Activated naive CD4-positive, alpha-beta T cell treated with anti-CD3 and anti-CD28 coated beads, Interleukin-2, amount 10 ng/mL, durations not matched to agents 7 days and 5 days (primary cell): ENCODE results near the gene FPR2.
"Not testable (repeated sequence)": the region's sequence is repeated elsewhere in the genome, so short reads cannot be mapped to it uniquely, and the experiment has no call there.

Source experiments
- CTCF ChIA-PET: fragments of 350-600 bp; sonication (Branson Sonifier 250); formaldehyde crosslinking; loops from one replicate; lab custom pipeline; 2021; ENCODE audit warnings: antibody characterized with exemption; lab: Charles Lee
- DNase-seq: peaks from one replicate; pipeline ENCODE4 v3.0.0-alpha.2; 2020
- H3K27ac Mint-ChIP-seq: one replicate; pipeline ENCODE4 v1.8.0; 2021; ENCODE audit warnings: mild to moderate bottlenecking, moderate library complexity, mixed read lengths
- H3K27me3 Mint-ChIP-seq: one replicate; pipeline ENCODE4 v1.8.0; 2021; ENCODE audit warnings: mild to moderate bottlenecking, mixed read lengths
- H3K36me3 Mint-ChIP-seq: one replicate; pipeline ENCODE4 v1.8.0; 2021; ENCODE audit warnings: mixed read lengths
- H3K4me1 Mint-ChIP-seq: one replicate; pipeline ENCODE4 v1.8.0; 2021; ENCODE audit warnings: mixed read lengths
- H3K4me3 Mint-ChIP-seq: one replicate; pipeline ENCODE4 v1.8.0; 2021; ENCODE audit warnings: mild to moderate bottlenecking, moderate library complexity, mixed read lengths
- H3K9me3 Mint-ChIP-seq: one replicate; pipeline ENCODE4 v1.8.0; 2021; ENCODE audit warnings: mixed read lengths

Gene FPR2

DNA sequence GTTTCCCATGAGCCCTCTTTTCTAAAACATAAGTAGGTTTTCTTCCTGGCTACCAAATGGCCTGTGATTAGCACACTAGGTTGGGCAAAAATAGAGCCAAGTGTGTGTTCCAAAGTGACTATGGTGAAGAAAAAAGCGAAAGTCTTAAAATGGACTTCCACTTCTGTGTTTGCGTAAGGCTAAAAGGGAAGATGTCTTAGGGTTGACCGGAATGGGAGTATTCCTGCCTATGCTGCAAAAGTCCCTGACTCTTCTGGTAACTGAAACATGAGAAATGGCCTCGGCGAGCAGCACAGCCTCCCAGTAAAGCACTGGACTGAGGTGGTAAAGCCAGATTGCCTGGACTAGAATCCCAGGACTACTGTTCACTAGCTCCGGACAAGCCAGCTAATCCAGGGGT, 6.9 kb upstream of the FPR2 start:
- Mint-ChIP-seq H3K4me1 (no peaks in the 10 kb centered on the region), H3K36me3 (no peaks in the 10 kb centered on the region), H3K4me3 (no peak overlapping the region), H3K9me3 (peaks cover 11% of the 10 kb centered on the region), H3K27ac (no peak overlapping the region), H3K27me3 (no peaks in the 10 kb centered on the region)
- CTCF ChIA-PET, result no interaction called here
- DNase-seq, result no peak

DNA sequence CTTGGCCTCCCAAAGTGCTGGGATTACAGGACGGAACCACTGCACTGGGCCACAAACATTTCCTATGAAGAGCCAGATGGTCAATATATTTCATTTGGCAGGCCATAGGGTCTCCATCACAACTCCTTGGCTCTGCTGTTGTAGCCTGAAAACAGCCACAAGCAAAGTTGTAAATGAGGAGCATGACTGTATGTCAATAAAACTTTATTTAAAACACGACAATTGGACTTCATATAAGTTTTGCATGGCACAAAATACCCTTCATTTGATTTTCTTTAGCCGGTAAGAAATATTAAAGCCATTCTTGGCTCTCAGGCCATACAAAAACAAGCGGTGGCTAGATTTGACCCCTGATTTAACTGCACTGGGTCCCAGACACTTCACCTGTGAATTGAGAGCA, 6.2 kb upstream of the FPR2 start:
- peaks cover 8% of the 10 kb centered on the region for H3K9me3 Mint-ChIP-seq
- CTCF ChIA-PET, result no interaction called here

DNA sequence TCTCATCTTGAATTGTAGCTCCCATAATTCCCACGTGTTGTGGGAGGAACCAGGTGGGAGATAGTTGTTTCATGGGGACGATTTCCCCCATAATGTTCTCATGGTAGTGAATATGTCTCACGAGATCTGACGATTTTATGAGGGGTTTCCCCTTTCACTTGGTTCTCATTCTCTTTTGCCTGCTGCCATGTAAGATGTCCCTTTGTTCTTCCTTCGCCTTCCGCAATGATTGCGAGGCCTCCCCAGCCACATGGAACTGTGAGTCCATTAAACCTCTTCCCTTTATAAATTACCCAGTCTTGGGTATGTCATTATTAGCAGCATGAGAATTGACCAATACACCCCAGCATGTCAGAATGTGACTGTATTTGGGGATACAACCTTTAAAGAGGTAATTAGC, 5.4 kb upstream of the FPR2 start:
- H3K4me3 Mint-ChIP-seq, result no peak overlapping the region
- no peaks in the 10 kb centered on the region for H3K36me3 Mint-ChIP-seq
- H3K27ac Mint-ChIP-seq, result no peak overlapping the region
- no peak for DNase-seq
- no peaks in the 10 kb centered on the region for H3K4me1 Mint-ChIP-seq
- H3K9me3 Mint-ChIP-seq, result peaks cover 8% of the 10 kb centered on the region
- H3K27me3 Mint-ChIP-seq, result no peaks in the 10 kb centered on the region
- CTCF ChIA-PET, result no interaction called here

More for the DNA sequence above, 6.2 kb upstream of the FPR2 start:
- Mint-ChIP-seq H3K36me3 (no peaks in the 10 kb centered on the region), H3K4me3 (no peak overlapping the region), H3K27ac (no peak overlapping the region), H3K4me1 (no peaks in the 10 kb centered on the region), H3K27me3 (no peaks in the 10 kb centered on the region)
- no peak for DNase-seq

DNA sequence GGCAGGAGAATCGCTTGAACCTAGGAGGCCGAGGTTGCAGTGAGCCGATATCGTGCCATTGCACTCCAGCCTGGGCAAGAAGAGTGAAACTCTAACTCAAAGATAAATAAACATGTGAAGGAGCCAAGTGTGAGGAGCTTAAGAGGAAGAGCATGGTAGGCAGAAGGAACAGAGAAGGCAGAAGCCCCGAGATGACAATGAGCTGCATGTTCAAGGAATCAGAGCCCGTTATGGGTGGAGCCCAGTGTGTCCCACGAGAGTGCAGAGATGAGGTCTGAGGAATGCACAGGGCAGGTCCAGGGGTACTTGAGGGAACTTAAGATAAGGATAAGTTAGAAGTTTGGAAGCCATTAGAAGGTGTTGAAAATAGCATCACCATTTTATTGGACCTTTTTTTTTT, 716 bp downstream of the FPR2 start:
- CTCF ChIA-PET, result no interaction called here
- Mint-ChIP-seq H3K4me1 (no peaks in the 10 kb centered on the region), H3K4me3 (no peak overlapping the region), H3K36me3 (no peaks in the 10 kb centered on the region), H3K27me3 (no peaks in the 10 kb centered on the region), H3K27ac (no peak overlapping the region), H3K9me3 (peaks cover 13% of the 10 kb centered on the region)
- no peak for DNase-seq

DNA sequence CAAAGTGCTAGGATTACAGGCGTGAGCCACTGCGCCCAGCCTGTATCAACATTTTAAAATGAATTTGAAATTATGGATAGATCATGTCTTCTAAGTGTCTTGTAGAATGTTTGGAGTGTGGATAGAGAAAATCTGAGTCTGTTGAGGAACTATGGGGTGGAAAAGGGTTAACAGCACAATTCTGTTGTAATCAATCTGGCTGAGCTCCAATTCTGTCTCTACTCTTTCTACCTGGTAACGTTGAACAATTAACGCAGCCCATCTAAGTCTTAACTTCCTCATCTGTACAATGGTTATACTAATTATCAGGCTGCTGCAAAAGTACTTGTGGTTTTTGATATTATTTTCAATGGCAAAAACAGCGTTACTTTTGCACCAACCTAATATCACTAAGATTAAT, 4.1 kb downstream of the FPR2 start:
- H3K27ac Mint-ChIP-seq, result no peak overlapping the region
- peaks cover 14% of the 10 kb centered on the region for H3K9me3 Mint-ChIP-seq
- no peaks in the 10 kb centered on the region for H3K36me3 Mint-ChIP-seq
- H3K4me3 Mint-ChIP-seq, result no peak overlapping the region
- CTCF ChIA-PET, result interaction anchor here (1.0 kb wide), 1 partner anchor 13 kb away, joined by 3 read pairs; no protein-coding TSS in a partner anchor
- no peaks in the 10 kb centered on the region for H3K27me3 Mint-ChIP-seq
- no peak for DNase-seq
- H3K4me1 Mint-ChIP-seq, result no peaks in the 10 kb centered on the region

DNA sequence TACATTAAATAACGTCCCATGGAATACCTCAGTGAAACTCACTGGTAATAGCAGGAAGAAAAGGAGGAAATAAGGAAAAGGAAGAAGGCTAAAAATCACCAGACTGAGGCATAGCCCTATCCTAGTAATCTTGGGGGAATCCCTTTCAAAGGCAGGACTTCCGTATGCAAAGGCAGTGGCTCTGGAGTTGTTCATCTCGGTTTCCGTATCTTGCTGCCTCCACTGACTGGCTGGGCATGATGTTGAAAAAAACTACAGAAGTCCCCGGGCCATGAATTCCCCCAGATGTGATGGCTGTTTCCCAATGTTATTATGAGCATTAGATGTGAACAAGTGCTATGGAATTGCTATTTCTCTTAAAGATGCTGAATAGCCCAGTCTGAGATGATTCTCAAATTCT, 5.5 kb downstream of the FPR2 start:
- Mint-ChIP-seq H3K4me1 (no peaks in the 10 kb centered on the region), H3K9me3 (peaks cover 15% of the 10 kb centered on the region), H3K36me3 (no peaks in the 10 kb centered on the region), H3K4me3 (no peak overlapping the region), H3K27me3 (no peaks in the 10 kb centered on the region), H3K27ac (no peak overlapping the region)
- CTCF ChIA-PET, result no interaction called here
- no peak for DNase-seq

DNA sequence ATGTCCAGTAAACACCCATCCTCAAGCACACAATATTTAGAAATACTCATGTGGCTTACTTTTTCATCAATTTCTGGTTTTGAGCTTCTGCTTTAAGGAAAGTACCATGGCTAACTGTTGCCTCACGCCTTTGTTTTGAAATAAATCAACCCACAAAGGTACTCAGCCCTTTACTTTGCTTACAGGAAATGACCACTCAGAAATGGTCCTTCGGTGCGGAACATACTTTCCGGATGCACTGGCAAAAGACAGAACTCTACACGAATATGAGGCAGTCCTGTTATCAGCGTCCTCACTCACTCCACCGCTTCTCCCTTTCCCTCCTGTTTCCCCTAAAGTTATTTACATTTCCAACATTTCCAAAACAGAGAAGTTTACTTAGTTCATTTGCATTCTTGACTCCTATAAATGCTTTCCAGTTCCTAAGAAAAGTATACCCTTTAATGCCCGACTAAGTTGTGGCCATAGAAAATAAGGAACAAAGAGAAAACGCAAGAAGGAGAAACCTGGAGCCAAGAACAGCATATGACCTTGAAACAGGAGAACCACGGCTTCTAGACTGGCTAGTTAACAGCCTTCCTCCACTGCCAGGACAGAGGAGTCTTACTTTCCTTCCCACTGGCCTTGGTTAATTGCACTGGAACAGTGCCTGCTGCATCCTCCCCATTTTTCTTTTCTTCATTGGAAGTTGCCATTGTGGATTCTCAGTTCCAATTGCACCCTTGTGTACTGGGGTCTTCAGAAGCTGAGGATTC, 10.6 kb downstream of the FPR2 start:
- CTCF ChIA-PET, result no interaction called here

DNA sequence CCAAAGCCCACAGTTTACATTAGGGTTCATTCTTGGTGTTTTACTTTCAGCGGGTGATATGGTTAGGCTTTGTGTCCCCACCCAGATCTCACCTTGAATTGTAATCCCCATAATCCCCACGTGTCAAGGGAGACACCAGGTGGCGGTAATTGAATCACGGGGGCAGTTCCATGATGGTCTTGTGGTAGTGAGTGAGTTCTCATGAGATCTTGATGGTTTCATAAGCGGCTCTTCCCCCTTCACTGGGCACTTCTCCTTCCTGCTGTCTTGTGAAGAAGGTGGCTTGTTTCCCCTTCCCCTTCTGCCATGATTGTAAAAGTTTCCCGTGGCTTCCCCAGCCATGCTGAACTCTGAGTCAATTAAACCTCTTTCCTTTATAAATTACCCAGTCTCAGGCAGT, 12.0 kb downstream of the FPR2 start:
- CTCF ChIA-PET, result no interaction called here
- DNase-seq, result no peak
- Mint-ChIP-seq H3K9me3 (peaks cover 14% of the 10 kb centered on the region), H3K27me3 (peaks cover 6% of the 10 kb centered on the region), H3K27ac (no peak overlapping the region), H3K4me1 (no peaks in the 10 kb centered on the region), H3K4me3 (no peak overlapping the region), H3K36me3 (no peaks in the 10 kb centered on the region)

More for the DNA sequence above, 10.6 kb downstream of the FPR2 start:
- Mint-ChIP-seq H3K36me3 (no peaks in the 10 kb centered on the region), H3K27ac (no peak overlapping the region), H3K4me1 (no peaks in the 10 kb centered on the region), H3K27me3 (no peaks in the 10 kb centered on the region), H3K9me3 (peaks cover 14% of the 10 kb centered on the region), H3K4me3 (no peak overlapping the region)
- no peak for DNase-seq

DNA sequence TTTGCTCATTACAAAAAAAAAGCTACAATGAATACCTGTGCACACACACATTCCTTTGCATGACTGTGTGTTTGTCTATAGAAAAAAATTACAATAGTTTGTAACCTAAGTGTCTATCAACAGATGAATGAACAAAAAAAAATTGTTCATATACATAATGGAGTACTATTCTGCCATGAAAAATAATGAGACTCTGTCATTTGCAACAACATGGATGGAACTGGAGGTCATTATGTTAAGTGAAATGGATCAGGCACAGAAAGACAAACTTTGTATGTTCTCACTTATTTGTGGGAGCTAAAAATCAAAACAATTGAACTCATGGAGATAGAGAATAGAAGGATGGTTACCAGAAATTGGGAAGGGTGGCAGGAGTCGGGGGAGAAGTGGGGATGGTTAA, 15.6 kb downstream of the FPR2 start:
- H3K4me3 Mint-ChIP-seq, H3K9me3 Mint-ChIP-seq, H3K36me3 Mint-ChIP-seq, H3K4me1 Mint-ChIP-seq, DNase-seq, H3K27me3 Mint-ChIP-seq, H3K27ac Mint-ChIP-seq: not testable (repeated sequence)
- CTCF ChIA-PET, result interaction anchor here (1.7 to 2.5 kb wide), 3 partner anchors 35 to 303 kb away, joined by 8 to 12 read pairs (median 9); no protein-coding TSS in a partner anchor

DNA sequence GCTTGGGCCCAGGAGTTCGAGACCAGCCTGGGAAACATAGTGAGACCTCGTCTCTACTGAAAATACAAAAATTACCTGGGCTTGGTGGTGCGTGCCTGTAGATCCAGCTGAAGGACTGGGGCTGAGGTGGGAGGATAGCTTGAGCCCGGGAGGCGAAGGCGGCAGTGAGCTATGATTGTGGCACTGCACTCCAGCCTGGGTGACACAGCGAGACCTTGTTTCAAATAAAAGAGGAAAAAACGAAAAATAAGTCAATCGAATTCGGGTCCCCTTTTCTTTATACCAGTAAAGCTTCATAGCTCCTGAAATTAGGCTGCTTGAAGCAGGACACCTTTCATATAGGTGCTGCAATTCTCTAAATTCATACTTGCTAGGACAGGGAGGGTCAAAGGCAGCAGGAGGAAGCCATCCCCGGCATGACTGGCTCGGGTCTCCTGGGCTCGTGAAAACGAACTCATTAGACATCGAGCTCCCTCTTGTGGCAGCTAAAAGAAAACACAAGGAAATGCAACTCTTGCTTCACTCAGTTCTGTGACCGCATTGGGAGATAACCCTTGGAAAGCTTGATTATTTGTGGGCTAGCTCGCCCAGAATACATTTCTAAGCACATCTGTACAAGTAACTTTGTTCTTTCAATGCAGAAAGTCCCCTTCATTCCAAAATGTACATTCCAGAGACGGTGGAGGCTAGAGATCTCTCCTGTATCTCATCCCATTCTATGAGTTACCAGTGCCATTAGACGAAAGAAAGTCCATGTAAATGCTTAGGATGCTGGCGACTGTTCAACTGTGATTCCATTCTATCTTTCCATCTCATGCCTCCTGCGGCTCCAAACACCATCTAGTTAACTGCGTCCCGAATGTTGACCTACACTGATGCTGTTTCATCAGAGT, 16.8 kb downstream of the FPR2 start:
- Mint-ChIP-seq H3K4me1 (no peaks in the 10 kb centered on the region), H3K27ac (no peak overlapping the region), H3K9me3 (peaks cover 7% of the 10 kb centered on the region), H3K36me3 (no peaks in the 10 kb centered on the region), H3K4me3 (no peak overlapping the region), H3K27me3 (peaks cover 11% of the 10 kb centered on the region)
- peak; percentile 45 for DNase-seq
- CTCF ChIA-PET, result interaction anchor here (0.7 to 2.5 kb wide), 13 partner anchors 9 to 459 kb away, joined by 3 to 12 read pairs (median 6); no protein-coding TSS in a partner anchor

DNA sequence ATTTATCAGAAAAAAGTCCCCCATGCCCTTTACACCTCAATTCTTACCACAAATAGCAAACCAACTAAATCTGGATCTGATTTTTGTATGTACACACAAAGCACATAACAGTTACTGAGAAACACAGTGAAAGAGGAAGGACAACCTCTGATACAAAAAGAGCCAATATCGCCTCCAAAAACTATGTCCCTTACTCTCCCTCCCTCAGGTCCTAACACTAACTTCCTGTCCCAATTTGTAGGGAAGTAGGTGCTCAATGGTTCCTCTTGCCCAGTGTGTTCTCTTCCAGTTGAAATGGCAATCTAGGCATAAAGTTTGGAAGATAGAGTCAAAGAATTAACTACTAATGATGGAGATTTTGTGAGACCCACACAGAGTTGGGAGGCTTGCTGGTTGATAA, 18.2 kb downstream of the FPR2 start:
- H3K9me3 Mint-ChIP-seq, result no peaks in the 10 kb centered on the region
- no peaks in the 10 kb centered on the region for H3K4me1 Mint-ChIP-seq
- CTCF ChIA-PET, result no interaction called here
- H3K27me3 Mint-ChIP-seq, result peaks cover 11% of the 10 kb centered on the region
- DNase-seq, result no peak
- H3K4me3 Mint-ChIP-seq, result no peak overlapping the region
- no peak overlapping the region for H3K27ac Mint-ChIP-seq
- no peaks in the 10 kb centered on the region for H3K36me3 Mint-ChIP-seq

DNA sequence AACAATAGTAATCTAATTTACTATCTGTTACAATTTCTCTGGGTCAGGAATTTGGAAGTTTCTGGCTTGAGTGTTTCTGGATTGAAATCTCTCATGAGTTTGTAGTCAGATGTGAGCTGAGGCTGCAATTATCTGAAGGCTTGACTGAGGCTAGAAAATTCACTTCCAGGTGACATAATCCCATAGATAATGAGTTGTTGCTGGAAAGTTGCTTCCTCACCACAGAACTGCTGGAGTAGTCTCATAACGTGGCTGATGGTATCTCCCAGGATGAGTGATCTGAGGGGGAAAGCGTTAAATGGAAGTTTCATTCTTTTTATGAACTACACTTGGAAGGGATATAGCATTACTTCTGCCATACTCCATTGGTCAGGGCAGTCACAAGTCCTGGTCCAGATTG, 18.7 kb downstream of the FPR2 start:
- CTCF ChIA-PET, result no interaction called here
- Mint-ChIP-seq H3K36me3 (no peaks in the 10 kb centered on the region), H3K27ac (no peak overlapping the region), H3K27me3 (peaks cover 11% of the 10 kb centered on the region), H3K4me1 (no peaks in the 10 kb centered on the region), H3K4me3 (no peak overlapping the region), H3K9me3 (no peaks in the 10 kb centered on the region)
- no peak for DNase-seq

DNA sequence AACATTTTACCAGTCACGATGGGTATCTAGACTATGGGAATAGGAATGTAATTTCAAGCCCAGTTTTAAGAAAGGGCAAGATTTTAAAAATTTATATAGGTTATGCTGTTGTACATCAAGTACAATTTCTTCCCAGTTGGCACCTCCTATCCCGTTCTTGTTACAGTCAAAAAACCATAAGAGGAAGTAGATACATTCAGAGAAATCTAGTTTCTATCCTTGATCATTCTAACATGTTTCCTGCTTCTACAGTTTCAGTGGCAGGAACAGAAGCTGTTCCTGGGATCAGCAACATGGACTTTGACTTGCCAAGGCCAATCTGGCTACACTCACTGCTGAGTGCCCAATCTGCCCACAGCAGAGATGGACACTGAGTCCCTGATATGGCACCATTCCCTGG, 19.3 kb downstream of the FPR2 start:
- peaks cover 11% of the 10 kb centered on the region for H3K27me3 Mint-ChIP-seq
- no peaks in the 10 kb centered on the region for H3K4me1 Mint-ChIP-seq
- no peak overlapping the region for H3K27ac Mint-ChIP-seq
- CTCF ChIA-PET, result no interaction called here
- H3K9me3 Mint-ChIP-seq, result no peaks in the 10 kb centered on the region
- no peak for DNase-seq
- H3K36me3 Mint-ChIP-seq, result no peaks in the 10 kb centered on the region
- H3K4me3 Mint-ChIP-seq, result no peak overlapping the region

DNA sequence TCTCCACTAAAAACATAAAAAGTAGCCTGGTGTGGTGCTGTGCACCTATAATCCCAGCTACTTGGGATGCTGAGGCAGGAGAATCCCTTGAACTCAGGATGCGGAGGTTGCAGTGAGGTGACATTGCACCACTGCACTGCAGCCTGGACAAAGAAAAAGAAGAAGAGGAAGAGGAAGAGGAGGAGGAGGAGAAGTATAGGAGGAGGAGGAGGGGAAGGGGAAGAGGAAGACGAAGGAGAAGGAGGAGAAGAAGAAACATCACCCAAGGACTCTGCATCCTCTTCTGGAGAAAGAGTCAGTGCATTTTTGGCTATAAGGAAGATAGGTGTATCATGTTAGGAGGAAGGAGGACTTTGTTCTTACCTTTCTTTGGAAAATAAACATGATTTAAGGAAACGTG, 21.0 kb downstream of the FPR2 start:
- H3K27me3 Mint-ChIP-seq, result peaks cover 11% of the 10 kb centered on the region
- no peaks in the 10 kb centered on the region for H3K36me3 Mint-ChIP-seq
- no peak overlapping the region for H3K4me3 Mint-ChIP-seq

DNA sequence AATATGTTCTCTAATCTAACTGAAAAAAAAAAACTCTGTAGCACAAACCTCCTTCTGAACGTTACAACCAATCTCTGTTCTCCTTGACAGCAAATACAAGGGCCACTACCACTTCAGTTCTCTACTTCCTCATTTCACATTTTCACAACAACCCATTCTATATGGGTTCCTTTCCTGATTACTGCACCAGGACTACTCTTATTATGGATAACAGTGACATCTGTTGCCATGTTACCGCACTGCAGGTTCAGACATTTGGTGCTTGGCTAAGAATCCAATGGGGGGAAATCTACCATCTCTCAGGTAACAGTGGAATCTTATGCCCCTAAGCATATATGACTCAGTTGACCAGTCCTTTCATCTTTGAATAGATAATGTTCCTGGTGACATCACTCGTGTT, 22.4 kb downstream of the FPR2 start:
- H3K36me3 Mint-ChIP-seq, result no peaks in the 10 kb centered on the region
- peaks cover 5% of the 10 kb centered on the region for H3K9me3 Mint-ChIP-seq
- CTCF ChIA-PET, result no interaction called here
- H3K4me3 Mint-ChIP-seq, result no peak overlapping the region
- H3K27ac Mint-ChIP-seq, result no peak overlapping the region
- H3K4me1 Mint-ChIP-seq, result no peaks in the 10 kb centered on the region
- H3K27me3 Mint-ChIP-seq, result peaks cover 4% of the 10 kb centered on the region
- DNase-seq, result no peak

More for the DNA sequence above, 21.0 kb downstream of the FPR2 start:
- Mint-ChIP-seq H3K4me1 (no peaks in the 10 kb centered on the region), H3K27ac (no peak overlapping the region), H3K9me3 (peaks cover under 1% of the 10 kb centered on the region)
- CTCF ChIA-PET, result no interaction called here
- no peak for DNase-seq
